Hepatocyte (in vitro differentiated cells): ENCODE measurements around the gene DDX18.

Experiments
- CTCF ChIP-seq: fragments of 200-600 bp; sonication (generic); IDR thresholded peaks from 2 replicates; pipeline ENCODE4 v1.5.1; 2016; ENCODE audit warnings: antibody characterized with exemption, mild to moderate bottlenecking; ENCODE audit not compliant: poor library complexity
- EZH2 ChIP-seq: fragments of 200-600 bp; sonication (generic); IDR thresholded peaks from 2 replicates; pipeline ENCODE4 v1.6.1; 2016; ENCODE audit warnings: antibody characterized with exemption, mild to moderate bottlenecking, borderline replicate concordance
- EZH2phosphoT487 ChIP-seq: fragments of 200-600 bp; sonication (generic); IDR thresholded peaks from one replicate; pipeline ENCODE4 v1.6.1; 2018; ENCODE audit warnings: antibody characterized with exemption, mild to moderate bottlenecking, low read depth, moderate library complexity; ENCODE audit not compliant: unreplicated experiment, severe bottlenecking

GRCh38 chr2:117879003-117879402 is 64.5 kb downstream of the DDX18 start:
- TF ChIP-seq CTCF (no peak), EZH2phosphoT487 (no peak), EZH2 (no peak)
